HepG2 (cell line): ENCODE data around the gene CRISPLD2.

Experiments
- ARNT ChIP-seq: fragments of 450-650 bp; IDR thresholded peaks from 2 replicates; pipeline ENCODE4 v1.6.1; 2017
- EHMT2 ChIP-seq: fragments of 200-600 bp; sonication (generic); IDR thresholded peaks from 2 replicates; pipeline ENCODE4 v1.7.0; 2017; ENCODE audit warnings: antibody characterized with exemption, low read depth, low read length, borderline replicate concordance
- FOSL1 ChIP-seq: sonication (generic); formaldehyde crosslinking; IDR thresholded peaks from 2 replicates; pipeline ENCODE4 v1.9.0; 2021; ENCODE audit warnings: missing genetic modification reagents, borderline replicate concordance
- HNF4G ChIP-seq, 2 experiments: sonication (generic) in 1 of 2; formaldehyde crosslinking in 1 of 2; IDR thresholded peaks; 2 replicates each; pipeline versions ENCODE4 v1.4.0 to v1.6.1; 2011 to 2020; ENCODE audit warnings: borderline replicate concordance in 2 of 2, low read depth in 2 of 2, mild to moderate bottlenecking in 2 of 2, low read length in 1 of 2, missing genetic modification reagents in 1 of 2, moderate library complexity in 1 of 2
- ZNF253 ChIP-seq: sonication (generic); formaldehyde crosslinking; IDR thresholded peaks from 2 replicates; pipeline ENCODE4 v1.8.0; 2022; ENCODE audit warnings: mild to moderate bottlenecking, missing genetic modification reagents, borderline replicate concordance
- ZNF260 ChIP-seq: sonication (generic); formaldehyde crosslinking; IDR thresholded peaks from 2 replicates; pipeline ENCODE4 v1.4.0; 2020; ENCODE audit warnings: missing genetic modification reagents, low read depth, mild to moderate bottlenecking, borderline replicate concordance
- ZNF383 ChIP-seq: sonication (generic); formaldehyde crosslinking; IDR thresholded peaks from 2 replicates; pipeline ENCODE4 v1.4.0; 2020; ENCODE audit warnings: missing genetic modification reagents, mild to moderate bottlenecking, borderline replicate concordance
- ZNF557 ChIP-seq: sonication (generic); formaldehyde crosslinking; IDR thresholded peaks from 2 replicates; pipeline ENCODE4 v1.4.0; 2020; ENCODE audit warnings: missing genetic modification reagents
- TF ChIP-seq, protein P1 (sequence below): sonication (generic); formaldehyde crosslinking; IDR thresholded peaks from 2 replicates; pipeline ENCODE4 v1.4.0; 2020; ENCODE audit warnings: missing genetic modification reagents
- TF ChIP-seq, protein P2 (sequence below): IDR thresholded peaks from 2 replicates; pipeline ENCODE4 v1.6.1; 2016; ENCODE audit warnings: missing biosample characterization, missing genetic modification reagents, low read depth

GRCh38 chr16:84839054-84839453 lies 19.3 kb downstream of the CRISPLD2 start:
- TF ChIP-seq ZNF557, result no peak
- TF ChIP-seq, protein P1, sequence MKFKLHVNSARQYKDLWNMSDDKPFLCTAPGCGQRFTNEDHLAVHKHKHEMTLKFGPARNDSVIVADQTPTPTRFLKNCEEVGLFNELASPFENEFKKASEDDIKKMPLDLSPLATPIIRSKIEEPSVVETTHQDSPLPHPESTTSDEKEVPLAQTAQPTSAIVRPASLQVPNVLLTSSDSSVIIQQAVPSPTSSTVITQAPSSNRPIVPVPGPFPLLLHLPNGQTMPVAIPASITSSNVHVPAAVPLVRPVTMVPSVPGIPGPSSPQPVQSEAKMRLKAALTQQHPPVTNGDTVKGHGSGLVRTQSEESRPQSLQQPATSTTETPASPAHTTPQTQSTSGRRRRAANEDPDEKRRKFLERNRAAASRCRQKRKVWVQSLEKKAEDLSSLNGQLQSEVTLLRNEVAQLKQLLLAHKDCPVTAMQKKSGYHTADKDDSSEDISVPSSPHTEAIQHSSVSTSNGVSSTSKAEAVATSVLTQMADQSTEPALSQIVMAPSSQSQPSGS, result no peak
- TF ChIP-seq, protein P2, sequence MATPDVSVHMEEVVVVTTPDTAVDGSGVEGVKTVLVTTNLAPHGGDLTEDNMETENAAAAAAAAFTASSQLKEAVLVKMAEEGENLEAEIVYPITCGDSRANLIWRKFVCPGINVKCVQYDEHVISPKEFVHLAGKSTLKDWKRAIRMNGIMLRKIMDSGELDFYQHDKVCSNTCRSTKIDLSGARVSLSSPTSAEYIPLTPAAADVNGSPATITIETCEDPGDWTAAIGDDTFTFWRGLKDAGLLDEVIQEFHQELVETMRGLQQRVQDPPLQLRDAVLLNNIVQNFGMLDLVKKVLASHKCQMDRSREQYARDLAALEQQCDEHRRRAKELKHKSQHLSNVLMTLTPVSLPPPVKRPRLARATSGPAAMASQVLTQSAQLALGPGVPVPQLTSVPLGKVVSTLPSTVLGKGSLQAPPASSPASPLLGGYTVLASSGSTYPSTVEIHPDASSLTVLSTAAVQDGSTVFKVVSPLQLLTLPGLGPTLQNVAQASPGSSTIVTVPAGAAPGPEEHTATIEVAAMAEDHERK (CRISPR knock-in tag), result no peak
- no peak for TF ChIP-seq ARNT
- no peak for TF ChIP-seq ZNF253
- TF ChIP-seq EHMT2, result no peak
- TF ChIP-seq HNF4G (IDR thresholded peaks at IDR 0.05; ENCODE audit: borderline replicate concordance, low read depth, low read length), result no peak
- TF ChIP-seq HNF4G (CRISPR knock-in tag; IDR thresholded peaks at IDR 0.05; ENCODE audit: borderline replicate concordance, low read depth), result no peak
- no peak for TF ChIP-seq FOSL1
- no peak for TF ChIP-seq ZNF260 (CRISPR knock-in tag)
- TF ChIP-seq ZNF383, result no peak
